Adipocyte (in vitro differentiated cells): Measurements from ENCODE around the gene NKX2-3.

Source experiments
- DNase-seq: peaks from one replicate; pipeline ENCODE4 v3.0.0-alpha.2; 2015; ENCODE audit warnings: low read depth
- H3K27me3 ChIP-seq: replicated peaks from 2 replicates; pipeline ENCODE4 v1.7.0; 2013; ENCODE audit warnings: mild to moderate bottlenecking, low read length, moderate library complexity; ENCODE audit not compliant: control insufficient read depth, insufficient read depth
- H3K36me3 ChIP-seq: 2 replicates; pipeline ENCODE4 v1.7.0; 2013; ENCODE audit warnings: low read length, mild to moderate bottlenecking, moderate library complexity; ENCODE audit not compliant: control insufficient read depth, insufficient read depth, severe bottlenecking
- H3K4me1 ChIP-seq: 2 replicates; pipeline ENCODE4 v1.7.0; 2013; ENCODE audit warnings: mild to moderate bottlenecking, low read length, moderate library complexity; ENCODE audit not compliant: control insufficient read depth, insufficient read depth
- H3K4me3 ChIP-seq: 2 replicates; pipeline ENCODE4 v1.7.0; 2013; ENCODE audit warnings: mild to moderate bottlenecking, low read length, moderate library complexity
- H3K9ac ChIP-seq: 2 replicates; pipeline ENCODE4 v1.7.0; 2013; ENCODE audit warnings: mild to moderate bottlenecking, low read length, moderate library complexity
- H3K9me3 ChIP-seq: 2 replicates; pipeline ENCODE4 v1.7.0; 2013; ENCODE audit warnings: mild to moderate bottlenecking, low read length, moderate library complexity; ENCODE audit not compliant: control insufficient read depth

The NKX2-3 gene

GRCh38 chr10:99532687-99533495 is at the start of gene NKX2-3:
TSS of gene NKX2-3 (plus strand) at chr10:99532942. CDS start at chr10:99533132, 190 bp downstream.
- no peaks in the 10 kb centered on the region for H3K36me3 ChIP-seq
- H3K9ac ChIP-seq = no peak within 1 kb of the TSS
- H3K4me1 ChIP-seq = peaks cover 8% of the 10 kb centered on the region
- DNase-seq = peak; percentile 36
- peaks cover 91% of the 10 kb centered on the region for H3K27me3 ChIP-seq
- H3K9me3 ChIP-seq = peaks cover 15% of the 10 kb centered on the region
- H3K4me3 ChIP-seq = no peak within 1 kb of the TSS

- Histone ChIP-seq H3K9me3 (no peaks in the 10 kb centered on the region), H3K36me3 (no peaks in the 10 kb centered on the region), H3K9ac (no peak overlapping the region), H3K4me1 (no peaks in the 10 kb centered on the region), H3K27me3 (peaks cover 44% of the 10 kb centered on the region), H3K4me3 (no peak overlapping the region)
- no peak for DNase-seq
These were observed 47.8 kb upstream of the NKX2-3 start for GRCh38 chr10:99484626-99485581.

GRCh38 chr10:99487125-99487807 is 45.5 kb upstream of the NKX2-3 start:
- peaks cover 62% of the 10 kb centered on the region for H3K27me3 ChIP-seq
- no peaks in the 10 kb centered on the region for H3K9me3 ChIP-seq
- H3K9ac ChIP-seq = no peak overlapping the region
- no peak overlapping the region for H3K4me3 ChIP-seq
- DNase-seq = no peak
- no peaks in the 10 kb centered on the region for H3K4me1 ChIP-seq
- H3K36me3 ChIP-seq = no peaks in the 10 kb centered on the region

- H3K4me3 ChIP-seq = no peak overlapping the region
- no peaks in the 10 kb centered on the region for H3K4me1 ChIP-seq
- no peak for DNase-seq
- peaks cover 59% of the 10 kb centered on the region for H3K27me3 ChIP-seq
- H3K9ac ChIP-seq = no peak overlapping the region
- H3K36me3 ChIP-seq = no peaks in the 10 kb centered on the region
- no peaks in the 10 kb centered on the region for H3K9me3 ChIP-seq
These were observed 43.5 kb upstream of the NKX2-3 start for GRCh38 chr10:99489271-99489670.

GRCh38 chr10:99497343-99498025 is 35.3 kb upstream of the NKX2-3 start:
- Histone ChIP-seq H3K4me1 (no peaks in the 10 kb centered on the region), H3K36me3 (no peaks in the 10 kb centered on the region), H3K9me3 (peaks cover 14% of the 10 kb centered on the region), H3K4me3 (no peak overlapping the region), H3K9ac (no peak overlapping the region), H3K27me3 (peaks cover 12% of the 10 kb centered on the region)
- DNase-seq = no peak

GRCh38 chr10:99506416-99506815 is 26.3 kb upstream of the NKX2-3 start:
- Histone ChIP-seq H3K9me3 (no peaks in the 10 kb centered on the region), H3K4me3 (no peak overlapping the region), H3K9ac (no peak overlapping the region), H3K4me1 (no peaks in the 10 kb centered on the region), H3K36me3 (no peaks in the 10 kb centered on the region), H3K27me3 (peaks cover 35% of the 10 kb centered on the region)
- no peak for DNase-seq

- no peak for DNase-seq
- Histone ChIP-seq H3K27me3 (peaks cover 40% of the 10 kb centered on the region), H3K9ac (no peak overlapping the region), H3K36me3 (no peaks in the 10 kb centered on the region), H3K9me3 (no peaks in the 10 kb centered on the region), H3K4me3 (no peak overlapping the region), H3K4me1 (no peaks in the 10 kb centered on the region)
These were observed 25.5 kb upstream of the NKX2-3 start for GRCh38 chr10:99507265-99507664.

- H3K4me1 ChIP-seq = no peaks in the 10 kb centered on the region
- no peaks in the 10 kb centered on the region for H3K9me3 ChIP-seq
- H3K9ac ChIP-seq = no peak overlapping the region
- H3K4me3 ChIP-seq = no peak overlapping the region
- H3K36me3 ChIP-seq = no peaks in the 10 kb centered on the region
- peaks cover 57% of the 10 kb centered on the region for H3K27me3 ChIP-seq
- no peak for DNase-seq
These were observed 19.7 kb upstream of the NKX2-3 start for GRCh38 chr10:99513061-99513460.

- Histone ChIP-seq H3K36me3 (no peaks in the 10 kb centered on the region), H3K9ac (no peak overlapping the region), H3K4me1 (no peaks in the 10 kb centered on the region), H3K4me3 (no peak overlapping the region), H3K27me3 (peaks cover 85% of the 10 kb centered on the region), H3K9me3 (peaks cover 3% of the 10 kb centered on the region)
- no peak for DNase-seq
These were observed 13.1 kb upstream of the NKX2-3 start for GRCh38 chr10:99519690-99520039.

- Histone ChIP-seq H3K9ac (no peak overlapping the region), H3K4me1 (no peaks in the 10 kb centered on the region), H3K4me3 (no peak overlapping the region), H3K9me3 (peaks cover 3% of the 10 kb centered on the region), H3K36me3 (no peaks in the 10 kb centered on the region), H3K27me3 (peaks cover 85% of the 10 kb centered on the region)
- DNase-seq = no peak
These were observed 12.5 kb upstream of the NKX2-3 start for GRCh38 chr10:99520040-99520846.
